Dedifferentiated amniotic fluid mesenchymal stem cell (primary cell): ENCODE results near the gene WBP1L.
"Not testable (repeated sequence)": the region's sequence is repeated elsewhere in the genome, so short reads cannot be mapped to it uniquely, and the experiment has no call there.

ENCODE experiments used
- DNase-seq: peaks from one replicate; pipeline ENCODE4 v3.0.0-alpha.2; 2016; ENCODE audit errors: extremely low spot score

Gene WBP1L

DNA sequence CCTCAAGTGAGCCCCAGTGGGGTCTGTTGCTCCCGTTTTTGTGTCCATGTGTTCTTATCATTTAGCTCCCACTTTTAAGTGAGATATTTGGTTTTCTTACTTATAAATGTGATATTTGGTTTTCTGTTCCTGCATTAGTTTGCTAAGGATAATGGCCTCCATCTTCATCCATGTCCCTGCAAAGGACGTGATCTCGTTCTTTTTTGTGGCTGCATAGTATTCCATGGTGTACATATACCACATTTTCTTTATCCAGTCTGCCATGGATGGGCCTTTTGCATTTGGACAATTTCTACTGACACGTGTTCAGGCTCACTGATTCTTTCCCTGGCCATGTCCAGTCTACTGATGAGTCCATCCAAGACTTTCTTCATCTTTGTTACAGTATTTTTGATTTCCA lies 19.8 kb upstream of the WBP1L start:
- no peak for DNase-seq

DNA sequence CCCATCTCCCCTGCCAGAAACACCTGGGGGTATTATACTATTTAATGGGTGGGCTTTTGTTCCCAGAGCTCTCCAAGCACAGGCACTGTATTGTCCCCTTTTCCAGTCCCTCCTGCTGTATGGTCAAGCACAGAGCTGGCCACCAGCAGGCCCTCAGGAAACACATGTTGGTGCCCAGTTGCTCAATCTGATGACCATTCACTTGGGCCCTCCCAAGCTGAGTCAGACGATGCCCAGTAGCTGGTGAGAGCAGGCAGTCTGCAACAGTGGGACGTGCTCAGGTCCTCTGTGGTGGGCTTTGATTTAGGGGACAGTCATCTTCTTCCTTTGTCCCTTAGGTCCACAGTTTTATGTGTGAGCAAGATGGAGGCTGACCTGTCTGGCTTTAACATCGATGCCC lies 17.5 kb upstream of the WBP1L start:
- DNase-seq, result no peak

DNA sequence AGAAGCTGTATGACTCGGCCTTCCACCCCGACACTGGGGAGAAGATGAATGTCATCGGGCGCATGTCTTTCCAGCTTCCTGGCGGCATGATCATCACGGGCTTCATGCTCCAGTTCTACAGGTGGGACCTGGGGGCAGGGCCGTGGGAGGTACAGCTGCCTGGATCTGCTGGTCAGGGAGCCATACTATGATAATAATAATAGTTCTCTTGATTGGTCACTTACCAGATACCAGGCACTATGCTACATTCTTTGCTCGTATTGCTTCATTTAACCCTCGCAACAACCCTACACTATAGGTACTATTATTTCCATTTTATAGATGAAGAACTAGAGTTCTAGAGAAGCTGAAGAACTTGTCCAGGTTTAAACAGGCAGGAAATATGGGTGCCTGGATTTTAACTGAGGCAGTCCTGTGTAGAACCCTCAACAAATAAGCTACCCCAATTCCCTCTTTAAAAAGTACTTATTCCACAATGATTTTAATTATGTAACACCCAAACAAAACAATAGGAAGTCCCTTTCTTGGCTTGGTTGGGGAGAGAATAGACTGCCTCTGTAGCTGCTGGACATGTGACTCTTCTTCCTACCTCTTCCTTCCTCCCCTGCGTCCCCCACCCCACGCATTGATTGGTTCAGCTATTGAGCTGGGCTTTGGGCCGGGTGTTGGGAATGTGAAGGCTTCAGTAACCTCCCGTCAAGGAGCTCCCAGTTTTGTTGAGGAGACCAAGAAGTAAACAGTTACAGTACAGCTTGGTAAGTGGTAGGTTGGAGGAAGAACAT lies 16.5 kb upstream of the WBP1L start:
- DNase-seq, result no peak

DNA sequence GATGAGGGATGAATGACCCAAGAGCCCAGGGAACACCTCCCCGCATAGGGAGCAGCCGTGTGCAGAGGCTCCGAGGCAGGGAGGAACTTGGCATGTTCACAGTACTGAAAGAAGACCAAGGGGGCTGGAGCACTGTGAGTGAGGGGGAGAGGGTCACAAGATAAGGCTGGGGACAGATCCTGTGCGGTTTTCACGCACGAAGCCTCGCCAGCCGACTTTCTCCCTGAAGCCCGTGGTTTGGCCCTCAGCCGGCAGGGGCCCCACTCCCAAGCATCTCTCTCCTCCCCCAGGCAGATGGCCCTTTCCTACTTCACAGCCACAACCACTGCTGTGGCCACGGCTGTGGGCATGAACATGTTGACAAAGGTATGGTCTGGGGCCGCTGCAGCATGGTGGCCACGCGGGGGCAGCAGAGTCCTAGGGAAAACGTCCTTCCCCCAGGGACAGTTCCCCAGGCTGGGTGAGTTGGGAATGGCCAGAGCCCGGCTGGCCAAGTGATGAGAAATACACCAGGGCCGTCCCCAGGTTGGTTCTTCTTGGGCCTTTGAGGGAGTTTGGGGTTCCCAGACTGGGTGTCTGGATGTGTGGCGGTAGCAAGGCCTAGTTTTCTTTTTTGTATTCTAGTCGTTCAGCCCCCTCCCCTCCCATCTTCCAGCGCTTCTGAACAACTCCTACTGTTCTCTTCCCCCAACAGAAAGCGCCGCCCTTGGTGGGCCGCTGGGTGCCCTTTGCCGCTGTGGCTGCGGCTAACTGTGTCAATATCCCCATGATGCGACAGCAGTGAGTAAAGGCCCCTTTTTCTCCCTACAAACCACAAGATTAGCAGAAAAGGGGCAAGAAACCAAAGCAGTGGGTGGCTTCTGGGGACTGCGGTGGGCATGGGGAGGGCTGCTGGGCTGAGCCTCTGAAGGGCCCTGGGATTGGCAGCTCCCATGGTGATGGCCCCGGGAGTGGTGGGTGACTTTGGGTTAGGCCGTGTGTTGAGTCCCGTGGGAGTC lies 14.4 kb upstream of the WBP1L start:
- DNase-seq, result peak; percentile 65

DNA sequence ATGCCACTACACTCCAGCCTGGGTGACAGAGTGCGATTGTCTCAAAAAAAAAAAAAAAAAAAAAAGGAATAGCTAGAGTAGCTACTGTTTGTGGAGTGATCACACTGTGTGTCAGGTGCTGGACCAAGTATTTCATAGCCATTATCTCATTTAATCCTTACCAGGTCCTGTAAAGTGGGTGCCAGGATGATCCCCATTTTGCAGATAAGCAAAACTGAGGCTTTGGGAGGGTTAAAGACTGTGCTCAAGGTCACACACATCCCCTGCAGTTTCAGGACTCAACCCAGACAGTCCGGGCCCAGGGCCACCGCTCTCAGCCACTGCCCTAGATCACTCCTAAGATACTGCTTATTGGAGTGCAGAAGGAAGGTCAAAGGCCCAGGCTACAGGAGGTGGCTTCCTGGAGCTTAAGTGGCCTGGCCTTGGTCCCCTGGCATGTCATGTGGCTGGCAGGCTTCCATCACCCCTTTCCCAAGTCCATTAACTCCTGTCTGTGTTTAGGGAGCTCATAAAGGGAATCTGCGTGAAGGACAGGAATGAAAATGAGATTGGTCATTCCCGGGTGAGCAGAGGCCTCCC lies 12.4 kb upstream of the WBP1L start:
- DNase-seq, result no peak

DNA sequence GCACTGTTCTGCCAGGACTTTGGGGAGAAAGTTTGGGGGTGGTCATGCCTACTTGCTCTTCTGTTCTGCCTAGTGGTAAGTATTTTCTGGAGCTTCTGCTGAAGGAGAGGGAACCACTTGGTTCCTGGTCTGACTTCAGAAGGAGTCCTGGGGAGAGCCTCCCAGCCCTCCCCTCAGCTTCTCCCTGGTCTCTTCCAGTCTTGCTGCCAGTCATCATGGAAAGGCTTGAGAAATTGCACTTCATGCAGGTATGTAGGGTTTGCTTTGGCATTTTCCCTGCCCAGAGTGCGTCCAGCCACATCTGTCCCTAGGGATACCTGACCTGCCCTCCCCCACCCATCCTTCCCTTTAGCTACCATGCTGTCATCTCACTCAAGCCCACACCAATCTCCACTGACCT lies 11.1 kb upstream of the WBP1L start:
- DNase-seq, result no peak

DNA sequence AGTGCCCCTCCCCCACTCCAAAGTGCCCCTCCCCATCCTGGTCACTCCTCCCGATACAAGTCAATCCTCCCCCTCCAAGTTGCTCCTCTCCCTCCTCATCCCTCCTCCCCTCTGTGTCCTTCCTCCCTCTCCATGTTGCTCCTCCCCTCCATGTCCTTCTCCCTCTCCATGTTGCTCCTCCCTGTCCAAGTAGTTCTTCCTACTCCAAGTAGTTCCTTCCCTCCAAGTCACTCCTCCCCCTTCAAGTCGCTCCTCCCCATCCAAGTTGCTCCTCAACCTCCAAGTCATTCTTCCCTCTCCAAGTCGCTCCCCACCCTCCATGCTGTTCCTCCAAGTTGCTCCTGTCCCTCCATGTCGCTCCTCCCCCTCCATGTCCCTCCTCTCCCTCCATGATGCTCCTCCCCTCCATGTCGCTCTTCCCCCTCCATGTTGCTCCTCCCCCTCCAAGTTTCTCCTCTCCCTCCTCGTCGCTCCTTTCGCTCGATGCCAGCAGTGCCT lies 8.6 kb upstream of the WBP1L start:
- no peak for DNase-seq

DNA sequence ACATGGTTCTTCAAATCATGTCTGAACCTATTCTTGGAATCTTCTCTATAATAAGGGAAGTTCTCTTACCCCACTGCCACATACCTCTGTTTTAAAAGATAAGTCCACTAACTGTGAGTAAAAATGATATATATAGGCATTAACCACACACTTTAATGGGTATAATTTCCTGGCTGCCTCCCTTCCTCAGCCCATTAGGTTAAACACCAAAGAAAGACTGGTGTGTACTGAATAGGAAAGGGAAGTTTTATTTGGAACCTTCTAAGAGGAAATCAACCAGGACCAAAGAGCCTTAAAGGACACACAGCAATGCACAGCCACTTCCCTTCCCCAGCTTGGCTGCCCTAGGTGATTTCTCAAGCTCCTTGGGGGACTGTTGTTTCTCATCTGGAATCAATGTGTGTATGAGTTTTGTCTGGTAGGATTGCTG lies 5.0 kb upstream of the WBP1L start:
- no peak for DNase-seq

DNA sequence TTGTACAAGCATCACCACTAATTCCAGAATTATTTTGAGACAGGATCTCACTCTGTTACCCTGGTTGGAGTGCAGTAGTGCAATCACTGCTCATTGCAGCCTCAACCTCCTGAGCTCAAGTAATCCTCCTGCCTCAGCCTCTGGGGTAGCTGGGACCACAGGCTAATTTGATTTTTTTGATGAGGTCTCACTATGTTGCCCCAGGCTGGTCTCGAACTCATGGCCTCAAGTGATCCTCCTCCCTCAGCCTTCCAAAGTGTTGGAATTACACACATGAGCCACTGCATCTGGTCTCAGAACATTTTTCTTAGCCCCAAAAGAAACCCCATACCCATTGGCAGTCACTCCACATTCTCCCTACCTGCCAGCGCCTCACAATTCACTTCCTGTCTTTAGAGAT lies 3.5 kb upstream of the WBP1L start:
- DNase-seq, result no peak

DNA sequence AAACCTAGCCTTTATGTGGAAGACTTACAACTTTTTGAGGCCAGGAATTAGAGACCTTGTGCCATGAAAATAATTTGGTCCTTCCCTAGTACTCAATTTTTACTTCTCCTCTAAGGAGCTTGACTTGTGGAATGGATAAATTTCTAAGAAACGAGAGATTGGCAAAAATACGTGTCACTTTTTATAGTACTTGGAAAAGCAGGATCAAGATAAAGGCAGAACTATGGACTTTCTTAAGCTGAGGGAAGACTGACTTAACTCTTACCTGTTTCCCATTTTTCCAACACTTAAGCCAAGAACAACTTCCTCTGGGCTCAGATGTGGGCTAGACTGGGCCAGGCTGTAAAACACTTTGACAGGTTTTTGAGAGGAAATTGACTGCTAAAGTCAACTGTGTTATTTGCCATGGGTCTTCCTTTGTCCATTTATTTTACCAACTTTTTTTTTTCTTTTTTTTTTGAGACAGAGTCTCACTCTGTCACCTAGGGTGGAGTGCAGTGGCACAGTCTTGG lies 2.0 kb upstream of the WBP1L start:
- no peak for DNase-seq

DNA sequence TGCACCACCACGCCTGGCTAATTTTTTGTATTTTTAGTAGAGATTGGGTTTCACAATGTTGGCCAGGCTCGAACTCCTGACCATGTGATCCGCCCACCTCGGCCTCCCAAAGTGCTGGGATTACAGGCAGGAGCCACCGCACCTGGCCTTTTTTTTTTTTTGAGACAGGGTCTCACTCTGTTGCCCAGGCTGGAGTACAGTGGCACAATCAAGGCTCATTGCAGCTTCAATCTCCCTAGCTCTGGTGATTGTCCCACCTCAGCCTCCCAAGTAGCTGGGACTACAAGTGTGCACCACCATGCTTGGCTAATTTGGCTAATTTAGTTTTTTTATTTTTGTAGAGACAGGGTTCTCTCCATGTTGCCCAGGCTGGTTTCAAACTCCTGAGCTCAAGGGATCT lies 1.4 kb upstream of the WBP1L start:
- DNase-seq, result not testable (repeated sequence)

DNA sequence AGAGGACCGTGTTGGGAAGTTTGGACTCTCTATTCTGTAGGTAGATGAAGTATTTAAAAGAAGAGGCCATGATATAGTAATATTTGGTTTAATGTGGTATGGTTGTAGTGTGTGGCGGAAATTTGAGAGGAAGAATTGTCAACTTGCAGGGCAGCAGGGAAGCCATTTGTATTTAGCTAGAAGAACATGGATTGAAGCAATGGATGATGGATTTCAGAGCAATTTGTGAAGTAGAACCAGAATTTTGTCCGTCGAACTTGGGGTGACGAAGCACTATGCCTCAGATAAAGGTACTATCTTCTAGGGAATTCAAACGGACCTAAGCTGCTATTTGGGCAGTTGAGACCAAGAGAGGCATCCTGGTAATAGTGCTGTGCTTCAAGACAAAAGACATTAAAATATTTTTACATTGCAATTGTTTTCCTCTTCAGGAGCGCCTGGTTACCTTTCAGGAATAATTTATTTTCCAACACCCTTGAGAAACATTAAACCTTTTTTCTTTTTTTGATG lies 615 bp upstream of the WBP1L start:
- no peak for DNase-seq

DNA sequence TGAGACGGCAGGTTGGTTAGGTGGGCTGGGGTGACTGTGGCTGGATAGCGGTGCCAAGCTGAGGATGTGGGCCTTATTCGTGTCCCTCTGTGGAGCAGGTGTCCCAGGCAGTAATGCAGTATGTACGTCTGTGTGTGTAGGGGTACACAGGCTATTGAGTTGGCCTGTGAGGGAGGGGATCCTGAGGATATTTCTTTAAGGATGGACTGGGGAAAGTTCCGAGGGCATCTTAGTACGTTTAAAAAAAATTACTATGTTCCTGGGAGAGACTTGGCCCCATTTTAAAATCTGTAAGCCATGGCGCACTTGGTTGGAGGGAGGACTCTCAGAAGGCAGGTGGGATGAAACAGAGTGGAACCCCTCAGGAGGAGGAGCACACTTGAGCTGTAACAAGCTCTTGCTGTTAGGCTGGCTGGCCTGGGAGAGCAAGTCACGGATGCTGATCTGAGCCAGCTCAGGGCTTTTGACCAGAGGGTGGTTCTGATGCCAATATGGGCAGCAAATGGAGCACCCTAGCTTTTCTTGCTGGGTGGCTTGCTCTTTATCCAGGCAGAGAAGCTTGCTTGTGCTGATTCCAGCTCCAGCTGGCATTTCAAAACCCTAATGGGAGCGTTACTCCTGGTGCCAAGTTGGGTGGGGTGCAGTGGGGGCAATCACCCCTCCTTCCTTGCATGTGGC lies 765 bp downstream of the WBP1L start:
- DNase-seq, result peak; percentile 14

DNA sequence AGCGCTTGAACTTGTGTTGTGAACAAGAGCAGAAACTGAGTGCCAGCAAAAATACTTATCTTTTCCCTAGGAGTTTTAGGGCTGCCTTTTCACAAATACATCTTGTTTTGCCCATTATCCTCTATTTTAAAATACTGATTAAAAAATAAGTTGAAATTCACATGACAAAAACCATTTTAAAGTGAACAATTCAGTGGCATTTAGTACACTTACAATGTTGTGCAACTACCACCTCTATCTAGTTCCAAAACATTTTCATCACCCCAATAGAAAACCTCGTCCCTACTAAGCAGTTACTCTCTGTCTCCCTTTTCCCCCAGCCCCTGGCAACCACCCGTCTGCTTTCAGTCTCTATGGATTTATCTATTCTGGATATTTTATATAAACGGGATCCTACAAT lies 1.4 kb downstream of the WBP1L start:
- no peak for DNase-seq

DNA sequence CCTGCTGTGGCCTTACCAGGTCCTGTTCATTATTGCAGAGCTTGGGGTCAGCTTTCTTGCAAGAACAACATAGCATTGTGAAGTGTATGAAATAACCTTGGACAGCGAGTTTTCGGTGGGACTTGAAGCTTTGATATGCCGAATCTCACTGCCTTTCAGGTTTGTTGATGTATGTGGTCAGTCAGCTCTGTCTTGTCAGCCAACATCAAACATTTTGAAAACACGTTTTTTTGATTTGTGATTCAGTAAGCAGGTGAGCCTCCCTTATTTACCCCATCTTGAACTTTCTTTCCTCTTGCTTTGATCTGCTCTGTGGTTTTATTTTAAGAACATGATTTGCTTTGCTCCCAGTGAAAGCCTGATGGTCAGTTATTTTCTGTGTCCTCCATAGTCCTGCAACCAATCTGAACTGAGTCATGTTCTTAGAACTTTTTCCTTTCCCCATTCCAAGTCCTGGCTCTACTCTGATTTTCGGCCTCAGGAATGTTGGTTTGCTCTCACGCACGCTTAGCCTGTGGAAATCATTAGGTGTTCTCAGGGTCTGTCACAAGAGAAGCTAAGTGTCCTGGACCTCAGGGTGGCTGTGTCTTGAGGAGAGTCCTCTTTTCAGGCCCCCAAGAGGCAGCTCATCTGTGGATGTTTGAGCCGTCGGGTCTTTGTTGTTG lies 8.7 kb downstream of the WBP1L start:
- peak; percentile 90 for DNase-seq

DNA sequence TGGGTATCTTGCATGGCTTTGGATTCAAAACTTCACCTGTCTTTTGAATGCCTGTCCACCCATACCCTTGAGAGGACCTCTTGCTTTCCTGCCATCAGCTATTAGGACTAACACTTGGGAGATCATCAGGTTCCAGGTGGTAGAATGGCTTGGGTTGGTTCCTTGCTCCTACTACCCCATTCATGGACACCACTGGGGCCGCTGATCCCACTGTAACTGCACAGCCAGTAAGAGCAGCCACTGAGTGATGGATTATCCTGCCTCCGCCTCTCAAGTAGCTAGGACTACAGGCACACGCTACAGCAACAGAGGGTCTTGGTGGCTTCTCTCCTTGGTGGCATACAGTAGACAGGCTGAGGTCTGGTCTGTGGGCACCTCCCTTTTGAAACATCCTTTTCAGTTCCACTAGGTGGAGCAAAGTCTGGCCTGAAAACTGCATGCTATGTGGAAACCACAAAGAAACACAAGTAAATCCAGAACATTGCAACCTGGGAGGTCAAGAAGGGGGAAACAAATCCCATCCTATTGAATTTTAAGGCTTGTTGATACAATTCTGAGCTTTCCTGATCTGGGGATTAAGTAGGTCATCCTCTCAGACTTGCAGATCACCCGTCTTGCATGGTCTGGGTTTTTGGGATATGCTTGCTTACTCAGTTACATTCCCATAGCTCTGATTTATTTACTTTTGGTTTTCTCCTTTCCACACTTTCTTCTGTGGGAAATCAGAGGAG lies 9.4 kb downstream of the WBP1L start:
- peak; percentile 83 for DNase-seq

DNA sequence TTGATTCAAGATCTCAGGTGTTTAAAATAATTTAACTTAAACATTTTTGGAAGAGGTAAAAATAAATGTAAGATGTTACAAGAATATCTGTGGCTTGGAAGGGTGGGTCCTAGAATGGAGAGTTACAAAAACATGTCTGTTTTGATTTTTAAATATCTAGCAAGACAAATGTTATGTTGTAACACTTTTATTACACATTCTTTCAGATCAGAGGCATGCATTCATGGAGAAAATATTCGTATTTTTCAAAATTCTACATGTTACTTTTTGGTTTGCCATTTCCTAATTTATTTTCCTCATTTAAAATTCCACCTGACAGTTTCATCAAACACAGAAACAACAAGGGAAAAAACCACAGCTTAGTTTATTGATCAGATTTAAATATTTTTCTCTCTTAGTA lies 10.0 kb downstream of the WBP1L start:
- no peak for DNase-seq

DNA sequence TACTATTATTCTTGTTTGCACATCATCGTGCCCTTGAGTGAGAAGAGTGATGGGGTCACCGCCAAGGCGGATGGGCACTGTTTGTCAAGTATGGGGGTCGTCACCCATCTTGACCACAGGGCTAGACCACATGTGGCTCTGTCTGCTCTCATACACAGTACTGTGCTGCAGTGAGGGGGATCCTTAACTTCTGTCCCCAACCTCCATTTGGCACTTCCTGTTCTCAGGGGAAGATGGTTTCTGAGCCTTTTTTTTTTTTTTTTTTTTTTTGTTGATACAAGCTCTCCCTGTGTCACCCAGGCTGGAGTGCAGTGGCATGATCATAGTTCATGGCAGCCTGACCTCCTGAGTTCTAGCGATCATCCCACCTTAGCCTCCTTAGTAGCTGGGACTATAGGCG lies 13.6 kb downstream of the WBP1L start:
- no peak for DNase-seq

DNA sequence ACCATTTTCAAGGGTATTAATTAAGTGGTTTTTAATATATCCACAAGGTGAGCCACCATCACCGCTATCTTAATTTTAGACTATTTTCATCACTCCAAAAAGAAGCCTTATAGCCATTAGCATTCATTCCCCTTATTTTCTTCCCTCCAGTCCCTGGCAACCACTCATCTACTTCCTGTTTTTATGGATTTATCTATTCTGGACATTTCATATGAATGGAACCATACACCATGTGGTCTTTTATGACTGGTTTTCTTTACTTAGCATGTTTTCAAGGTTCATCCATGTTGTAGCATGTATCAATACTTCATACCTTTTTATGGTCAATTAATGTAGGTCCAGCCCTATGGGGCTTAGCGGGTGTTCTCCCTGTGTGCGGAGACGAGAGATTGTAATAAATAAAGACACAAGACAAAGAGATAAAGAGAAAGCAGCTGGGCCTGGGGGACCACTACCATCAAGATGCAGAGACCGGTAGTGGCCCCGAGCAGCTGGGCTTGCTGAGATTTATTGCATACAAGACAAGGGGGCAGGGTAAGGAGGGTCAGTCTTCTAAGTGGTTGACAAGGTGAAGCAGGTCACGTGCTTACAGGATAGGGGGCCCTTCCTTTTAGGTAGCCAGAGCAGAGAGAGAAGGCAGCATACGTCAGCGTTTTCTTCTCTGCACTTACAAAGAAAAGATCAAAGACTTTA lies 14.6 kb downstream of the WBP1L start:
- DNase-seq, result no peak

DNA sequence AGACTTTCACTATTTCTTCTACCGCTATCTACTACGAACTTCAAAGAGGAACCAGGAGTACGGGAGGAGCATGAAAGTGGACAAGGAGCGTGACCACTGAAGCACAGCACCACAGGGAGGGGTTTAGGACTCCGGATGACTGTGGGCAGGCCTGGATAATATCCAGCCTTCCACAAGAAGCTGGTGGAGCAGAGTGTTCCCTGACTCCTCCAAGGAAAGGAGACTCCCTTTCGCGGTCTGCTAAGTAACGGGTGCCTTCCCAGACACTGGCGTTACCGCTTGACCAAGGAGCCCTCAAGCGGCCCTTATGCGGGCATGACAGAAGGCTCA lies 15.2 kb downstream of the WBP1L start:
- DNase-seq, result not testable (repeated sequence)
